COR-L47 (cell line): Measurements from ENCODE around the gene SLC25A12.
A peak's percentile ranks its signal among the peaks of the same experiment; 100 is the strongest.
"Not testable (repeated sequence)": the region's sequence is repeated elsewhere in the genome, so short reads cannot be mapped to it uniquely, and the experiment has no call there.

ENCODE experiments used
- DNase-seq: peaks from one replicate; lab custom pipeline; 2025; lab: John Stamatoyannopoulos, UW

Gene SLC25A12

DNA sequence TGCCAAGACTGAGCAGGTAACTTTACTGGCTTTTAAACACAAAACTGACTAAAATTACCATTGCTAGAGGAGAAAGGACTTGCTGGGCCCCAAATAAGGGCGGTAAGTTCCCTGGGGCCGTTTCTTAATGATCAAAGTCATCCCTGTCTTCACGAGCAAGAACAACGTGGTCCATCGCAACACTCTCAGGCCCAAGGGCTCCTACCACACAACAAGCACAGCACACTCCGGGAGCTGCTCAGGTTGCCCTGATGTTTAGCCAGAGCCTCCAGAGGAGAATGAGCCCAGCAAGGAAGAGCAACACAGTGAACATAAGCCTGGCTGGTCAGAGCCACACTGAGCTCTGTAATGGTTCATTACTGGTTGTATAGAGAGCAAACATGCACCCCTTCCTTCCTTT lies 104.1 kb downstream of the SLC25A12 start:
- no peak for DNase-seq

DNA sequence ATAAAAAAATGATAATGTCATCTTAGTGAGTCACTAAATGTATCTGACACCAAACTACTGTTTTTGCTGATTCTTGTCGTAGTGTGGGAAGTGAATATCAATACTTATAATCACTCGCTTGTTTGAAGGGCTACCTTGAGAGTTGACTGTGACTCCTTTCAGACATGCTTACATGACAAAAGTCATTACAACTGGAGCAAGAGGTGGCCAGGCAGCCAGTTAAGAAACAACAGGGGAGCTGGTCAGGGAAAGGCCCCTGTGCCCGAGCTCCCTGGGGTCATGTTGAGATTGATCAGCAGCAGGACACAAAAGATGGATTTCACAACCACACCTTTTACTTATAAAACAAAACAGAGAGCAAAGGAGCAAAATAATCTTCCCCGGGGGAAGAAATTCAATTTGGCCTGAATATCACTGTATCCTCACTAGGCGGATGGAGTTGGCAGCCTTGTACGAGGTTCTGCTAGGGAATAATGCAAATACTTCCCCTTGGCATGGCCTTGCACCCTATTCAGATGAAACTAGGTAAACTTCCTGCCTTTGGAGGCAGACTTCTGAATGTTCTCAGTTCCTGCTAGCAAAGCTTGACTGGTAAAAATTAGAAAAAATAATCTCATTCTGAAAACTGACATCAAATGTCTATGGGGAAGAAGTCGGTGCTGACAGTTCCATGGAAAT lies 105.6 kb downstream of the SLC25A12 start:
- no peak for DNase-seq

DNA sequence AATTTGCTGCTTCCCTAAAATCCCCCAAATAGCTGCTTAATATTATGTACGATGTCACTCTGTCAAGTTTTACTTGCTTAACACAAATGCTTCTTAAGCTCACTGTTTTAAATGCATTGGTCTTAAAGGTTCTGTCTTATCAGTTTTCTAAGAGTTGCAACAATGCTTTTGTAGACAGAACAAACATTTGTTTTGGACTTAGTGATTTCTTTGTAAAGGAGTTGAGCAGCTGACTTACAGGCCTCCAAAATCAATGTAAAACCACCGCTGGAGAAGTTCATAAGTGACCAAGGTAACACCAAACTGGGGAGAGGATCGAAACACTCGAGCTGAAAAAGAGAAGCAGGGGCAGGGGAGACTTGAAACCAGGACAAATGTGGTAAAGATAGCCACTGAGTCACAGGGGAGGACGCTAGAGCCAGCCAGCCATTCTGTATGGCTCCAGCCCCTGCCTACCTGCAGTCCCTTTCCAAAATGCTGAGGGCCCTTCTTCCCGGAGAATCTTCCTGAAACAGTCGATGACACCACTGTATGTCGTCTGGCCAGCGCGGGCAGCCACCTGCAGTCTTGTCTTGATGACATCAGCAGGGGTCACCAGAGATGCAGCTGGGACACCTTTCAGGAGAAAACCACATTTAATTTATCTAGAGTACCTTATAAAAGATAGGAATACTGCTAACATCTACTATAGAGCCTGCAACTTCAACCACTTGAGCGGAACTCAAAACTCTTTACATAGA lies 106.5 kb downstream of the SLC25A12 start:
- DNase-seq, result no peak

DNA sequence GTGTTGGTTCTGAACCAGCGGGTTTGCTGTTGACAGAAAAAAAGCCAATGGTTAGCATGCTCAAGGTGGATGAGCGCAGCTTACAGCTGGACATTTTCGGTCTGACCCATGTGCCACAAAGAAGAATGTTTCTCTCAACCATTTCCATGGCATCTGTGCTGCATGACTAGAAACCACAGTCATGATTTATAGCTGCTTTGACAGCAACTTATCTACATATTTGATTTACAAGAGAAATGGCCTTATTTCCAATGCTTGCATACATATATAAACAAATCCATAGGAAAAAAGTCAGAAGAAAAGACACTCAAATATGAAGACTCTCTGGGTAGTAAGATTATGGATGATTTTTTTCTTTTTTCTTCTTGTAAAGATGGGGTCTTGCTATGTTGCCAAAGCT lies 108.6 kb downstream of the SLC25A12 start:
- DNase-seq, result no peak

DNA sequence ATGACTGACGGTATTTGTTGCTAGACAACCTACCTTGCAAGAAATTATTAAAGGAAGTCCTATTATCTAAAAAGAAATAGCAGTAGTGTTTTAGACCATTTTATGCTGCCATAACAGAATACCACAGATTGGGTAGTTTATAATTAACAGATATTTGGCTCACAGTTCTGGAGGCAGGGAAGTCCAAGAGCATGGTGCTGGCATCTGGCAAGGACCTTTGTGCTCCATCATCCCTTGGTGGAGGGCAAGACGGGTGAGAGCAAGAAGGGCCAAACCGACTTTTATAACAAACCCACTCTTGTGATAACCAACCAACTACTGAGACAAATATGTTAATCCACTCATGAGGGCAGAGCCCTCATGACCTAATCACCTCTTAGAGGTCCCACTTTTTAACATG lies 115.5 kb downstream of the SLC25A12 start:
- DNase-seq, result no peak

DNA sequence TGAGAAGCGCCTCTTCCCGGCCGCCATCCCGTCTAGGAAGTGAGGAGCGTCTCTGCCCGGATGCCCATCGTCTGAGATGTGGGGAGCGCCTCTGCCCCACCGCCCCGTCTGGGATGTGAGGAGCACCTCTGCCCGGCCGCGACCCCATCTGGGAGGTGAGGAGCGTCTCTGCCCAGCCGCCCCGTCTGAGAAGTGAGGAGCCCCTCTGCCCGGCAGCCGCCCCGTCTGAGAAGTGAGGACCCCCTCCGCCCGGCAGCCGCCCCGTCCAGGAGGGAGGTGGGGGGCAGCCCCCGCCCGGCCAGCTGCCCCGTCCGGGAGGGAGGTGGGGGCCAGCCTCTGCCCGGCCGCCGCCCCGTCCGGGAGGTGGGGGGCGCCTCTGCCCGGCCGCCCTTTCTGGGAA lies 119.5 kb downstream of the SLC25A12 start:
- not testable (repeated sequence) for DNase-seq

DNA sequence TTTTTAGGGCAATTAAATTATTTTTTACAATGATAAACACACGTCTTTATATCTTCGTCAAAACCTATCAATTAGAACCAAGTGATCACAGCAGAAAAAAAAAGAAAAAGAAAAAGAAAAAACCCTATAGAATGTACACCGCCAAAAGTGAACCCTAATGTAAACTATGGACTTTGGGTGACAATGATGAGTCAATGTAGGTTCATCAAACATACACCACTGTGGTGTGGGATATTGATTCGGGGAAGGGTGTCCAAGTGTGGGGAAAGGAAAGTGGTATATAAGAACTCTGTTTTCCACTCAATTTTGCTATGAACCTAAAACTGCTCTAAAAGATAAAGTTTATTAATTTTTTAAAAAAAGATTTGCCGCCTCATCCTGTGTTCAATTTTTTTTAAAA lies 121.7 kb downstream of the SLC25A12 start:
- DNase-seq, result no peak

DNA sequence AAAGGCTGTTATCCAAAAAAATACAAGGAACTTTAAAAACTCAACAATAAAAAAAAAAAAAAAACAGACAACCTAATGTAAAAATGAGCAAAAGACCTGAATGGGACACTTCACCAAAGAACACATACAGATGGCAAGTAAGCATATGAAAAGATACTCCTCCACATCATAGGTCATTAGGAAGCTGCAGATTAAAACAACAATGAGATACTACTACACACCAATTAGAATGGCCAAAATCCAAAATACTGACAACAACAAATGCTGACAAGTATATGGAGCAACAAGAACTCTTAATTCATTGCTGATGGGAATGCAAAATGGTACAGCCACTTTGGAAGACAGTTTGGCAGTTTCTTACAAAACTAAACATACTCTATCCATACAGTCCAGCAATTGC lies 122.6 kb downstream of the SLC25A12 start:
- no peak for DNase-seq

DNA sequence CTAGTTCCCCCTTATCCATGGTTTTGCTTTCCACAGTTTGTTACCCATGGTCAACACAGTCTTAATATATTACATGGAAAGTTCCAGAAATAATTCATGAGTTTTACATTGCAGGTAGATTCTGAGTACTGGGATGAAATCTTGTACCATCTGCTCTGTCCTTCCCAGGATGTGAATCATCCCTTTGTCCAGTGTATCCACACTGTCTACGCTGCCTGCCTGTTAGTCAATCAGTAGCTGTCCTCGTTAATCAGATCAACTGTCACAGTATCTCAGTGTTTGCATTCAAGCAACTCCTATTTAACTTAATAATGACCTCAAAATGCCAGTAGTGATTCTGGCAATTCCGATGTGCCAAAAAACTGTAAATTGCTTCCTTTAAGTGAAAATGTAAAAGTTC lies 130.4 kb downstream of the SLC25A12 start:
- DNase-seq, result no peak

DNA sequence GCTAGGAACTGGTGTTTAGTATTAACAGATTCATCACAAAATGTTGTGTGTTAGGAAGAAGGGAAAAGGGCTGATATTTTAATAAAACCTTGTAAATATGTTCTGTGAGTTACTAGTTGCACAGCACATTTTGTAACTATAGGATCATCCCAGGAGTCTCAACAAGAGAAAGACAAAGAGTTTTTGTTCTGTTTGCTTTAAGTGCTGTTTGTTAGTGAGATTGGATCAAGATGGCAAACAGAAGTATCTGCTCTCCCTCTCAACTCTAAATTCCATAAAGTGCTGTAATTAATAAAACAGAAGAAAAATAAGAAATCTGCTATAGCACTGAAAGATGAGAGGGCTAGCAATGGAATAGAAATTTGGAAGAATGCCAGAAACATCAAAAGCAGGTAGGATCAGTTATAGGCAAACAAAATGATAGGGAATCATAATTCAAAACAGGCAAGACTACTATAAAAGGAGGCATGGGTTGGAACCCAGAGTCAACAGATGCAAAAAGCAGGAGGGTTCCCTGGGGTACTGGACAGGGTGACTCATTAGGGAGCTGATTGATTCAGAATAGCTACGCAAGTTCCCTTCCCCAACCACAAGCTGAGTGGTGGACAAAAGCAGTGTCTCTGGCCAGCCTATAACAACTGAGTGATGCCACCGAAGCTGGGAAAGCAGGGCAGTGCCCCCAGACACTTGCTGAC lies 131.0 kb downstream of the SLC25A12 start:
- DNase-seq, result peak; percentile 15

DNA sequence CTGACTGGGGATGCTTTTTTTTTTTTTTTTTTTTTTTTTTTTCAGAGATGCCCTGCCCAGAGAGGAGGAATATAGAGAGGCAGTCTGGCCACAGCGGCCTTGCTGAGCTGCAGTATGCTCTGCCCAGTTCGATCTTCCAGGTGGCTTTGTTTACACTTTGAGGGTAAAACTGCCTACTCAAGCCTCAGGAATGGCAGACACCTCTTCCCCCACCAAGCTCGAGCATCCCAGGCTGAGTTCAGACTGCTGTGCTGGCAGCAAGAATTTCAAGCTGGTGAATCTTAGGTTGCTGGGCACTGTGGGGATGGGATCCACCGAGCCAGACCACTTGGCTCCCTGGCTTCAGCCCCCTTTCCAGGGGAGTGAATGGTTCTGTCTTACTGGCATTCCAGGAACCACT lies 132.9 kb downstream of the SLC25A12 start:
- DNase-seq, result not testable (repeated sequence)

DNA sequence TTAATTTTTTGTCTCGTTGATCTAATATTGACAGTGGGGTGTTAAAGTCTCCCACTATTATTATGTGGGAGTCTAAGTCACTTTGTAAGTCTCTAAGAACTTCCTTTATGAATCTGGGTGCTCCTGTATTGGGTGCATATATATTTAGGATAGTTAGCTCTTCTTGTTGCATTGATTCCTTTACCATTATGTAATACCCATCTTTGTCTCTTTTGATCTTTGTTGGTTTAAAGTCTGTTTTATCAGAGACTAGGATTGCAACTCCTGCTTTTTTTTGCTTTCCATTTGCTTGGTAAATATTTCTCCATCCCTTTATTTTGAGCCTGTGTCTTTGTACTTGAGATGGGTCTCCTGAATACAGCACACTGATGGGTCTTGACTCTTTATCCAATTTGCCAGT lies 135.3 kb downstream of the SLC25A12 start:
- not testable (repeated sequence) for DNase-seq

DNA sequence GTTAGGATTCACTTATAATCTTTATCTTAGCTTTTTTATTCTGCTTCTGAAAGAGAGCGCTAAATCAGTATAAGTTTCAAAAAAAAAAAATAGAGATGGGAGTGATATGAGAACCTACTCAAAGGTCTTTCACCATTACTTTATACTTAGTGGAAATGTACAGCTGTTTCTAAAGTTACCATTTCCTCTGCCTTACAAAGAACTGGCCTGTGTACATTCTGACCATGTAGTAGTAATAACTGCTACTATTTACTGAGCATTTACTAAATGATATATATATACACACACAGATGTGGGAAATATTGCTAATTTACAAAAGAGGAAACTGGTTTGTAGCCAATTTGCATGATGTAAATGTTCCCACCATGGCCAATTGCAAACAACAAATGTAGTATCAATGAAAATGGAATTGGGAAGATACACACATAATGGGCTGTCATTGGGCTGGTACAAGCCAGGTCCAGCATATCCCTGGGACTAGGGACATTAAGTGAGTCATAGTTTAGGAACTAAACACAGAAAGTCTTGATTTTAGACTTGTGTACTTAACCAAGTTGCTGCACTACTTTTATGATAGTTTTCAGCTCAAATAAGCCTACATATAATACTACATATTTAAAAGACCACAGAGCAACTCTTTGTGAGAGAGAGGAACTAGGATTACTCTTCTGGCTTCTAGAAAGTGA lies 139.6 kb downstream of the SLC25A12 start:
- no peak for DNase-seq

DNA sequence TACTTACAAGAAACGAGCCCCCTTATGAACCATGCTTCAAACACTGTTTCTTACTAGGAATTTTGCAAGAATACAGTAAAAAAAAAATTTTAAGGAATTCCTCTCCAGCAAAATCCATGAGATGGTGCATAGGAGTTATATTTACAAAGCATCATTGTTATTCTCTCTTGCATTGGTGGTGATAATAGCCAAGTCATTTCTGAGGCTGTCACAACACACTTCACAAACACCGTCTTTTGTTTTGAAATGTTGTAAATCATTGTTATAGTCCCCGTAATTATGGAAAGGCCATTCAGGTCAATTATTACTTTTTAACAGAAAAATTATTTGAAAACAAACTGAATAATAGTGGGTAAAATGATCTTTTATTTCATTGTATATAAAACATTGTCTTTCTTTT lies 146.7 kb downstream of the SLC25A12 start:
- DNase-seq, result peak; percentile 71

DNA sequence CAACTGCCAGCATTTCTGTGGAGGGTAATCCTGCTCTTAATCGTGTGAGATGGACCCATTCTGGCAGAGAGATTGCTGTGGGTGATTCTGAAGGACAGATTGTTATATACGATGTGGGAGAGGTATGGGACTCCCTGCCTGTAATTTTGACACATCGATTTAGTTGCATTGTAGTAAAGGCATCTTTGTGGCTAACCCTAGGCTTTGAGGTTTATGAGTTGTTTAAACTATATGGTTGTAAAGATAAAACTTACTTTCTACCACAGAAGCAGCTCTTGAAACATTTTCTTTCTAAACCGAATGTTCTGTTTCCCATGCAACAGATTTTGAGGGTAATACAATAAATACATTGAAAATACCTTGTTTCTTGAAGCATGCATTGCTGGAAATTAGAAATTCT lies 148.2 kb downstream of the SLC25A12 start:
- DNase-seq, result no peak

DNA sequence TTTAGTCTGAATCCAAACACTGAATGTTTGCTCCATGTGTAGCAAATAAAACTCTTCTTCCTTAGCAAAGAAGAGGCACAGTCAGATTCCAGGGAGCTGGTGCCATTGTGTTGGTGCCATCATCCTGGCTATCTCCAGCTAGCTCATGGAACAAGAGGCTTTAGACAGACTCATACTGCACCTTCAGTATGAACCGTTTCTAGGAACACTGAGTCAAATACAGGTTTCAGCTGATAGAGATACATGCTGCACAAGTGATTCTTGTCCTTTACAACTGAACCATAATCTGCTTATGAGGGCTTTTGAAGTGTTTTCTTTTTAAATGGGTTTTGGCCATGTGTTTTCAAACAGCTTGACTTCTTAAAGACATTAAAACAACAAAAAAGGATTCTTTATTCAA lies 148.9 kb downstream of the SLC25A12 start:
- no peak for DNase-seq

DNA sequence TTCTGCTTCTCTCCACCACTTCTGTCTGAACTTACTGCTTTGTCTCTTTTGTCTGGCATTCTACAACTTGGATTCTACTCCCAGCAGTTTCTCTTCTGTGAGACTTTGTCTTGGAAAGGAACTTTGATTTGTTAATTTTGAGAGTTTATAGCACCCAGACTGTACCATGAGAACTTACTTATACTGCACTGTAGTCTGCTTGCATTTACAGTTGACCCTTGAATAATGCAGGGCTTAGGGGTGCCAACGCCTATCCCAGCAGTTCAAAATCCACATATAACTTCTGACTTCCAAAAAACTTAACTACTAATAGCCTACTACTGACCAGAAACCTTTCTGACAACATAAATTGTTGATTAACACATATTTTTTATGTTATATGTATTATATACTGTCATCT lies 151.3 kb downstream of the SLC25A12 start:
- no peak for DNase-seq

DNA sequence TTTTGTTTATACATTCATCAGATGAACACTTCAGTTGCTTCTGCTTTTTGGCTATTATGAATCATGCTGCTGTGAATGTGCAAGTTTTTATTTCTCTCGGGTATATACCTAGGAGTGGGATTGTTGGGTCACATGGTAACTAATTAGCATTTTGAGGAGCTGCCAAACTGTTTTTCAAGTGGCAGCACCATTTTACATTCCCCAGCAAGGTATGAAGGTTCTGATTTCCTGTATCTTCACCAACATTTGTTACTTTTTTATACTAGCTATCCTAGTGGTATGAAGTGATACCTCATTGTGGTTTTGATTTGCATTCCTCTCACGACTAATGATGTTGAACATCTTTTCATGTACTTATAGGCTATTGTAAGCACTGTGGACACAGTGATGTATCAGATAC lies 152.9 kb downstream of the SLC25A12 start:
- DNase-seq, result no peak

DNA sequence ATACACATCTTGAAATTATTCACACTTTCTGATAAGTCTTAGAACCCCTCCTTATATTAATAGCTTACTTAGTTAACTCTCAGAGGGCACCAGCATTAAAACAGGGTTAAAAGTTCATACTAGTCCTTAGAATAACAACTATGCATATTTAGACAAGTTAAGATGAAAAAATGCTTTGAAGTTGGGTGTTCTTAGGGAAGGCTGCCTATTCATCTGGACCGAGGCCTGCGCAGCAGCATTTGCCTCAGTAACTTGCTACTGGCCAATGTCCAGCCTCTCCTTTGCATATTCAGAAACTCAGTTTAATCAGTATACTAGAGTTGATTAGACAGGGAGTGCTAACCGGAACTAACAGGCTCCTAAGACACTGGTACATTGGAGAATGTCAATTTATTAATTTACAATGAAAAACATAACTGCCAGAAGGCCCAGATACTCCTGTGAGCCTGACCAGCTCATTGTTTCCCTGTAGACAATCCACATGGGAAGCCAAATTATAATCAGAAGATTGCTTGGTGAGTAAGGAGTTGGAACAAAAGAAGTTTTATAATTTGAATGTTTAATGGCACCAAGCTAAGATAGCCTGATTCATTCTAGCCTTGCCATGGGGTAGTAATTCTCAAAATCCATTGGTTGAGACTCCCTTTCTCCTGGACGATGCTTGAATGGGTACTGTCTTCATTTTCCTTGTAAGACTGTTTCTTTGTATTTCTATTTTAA lies 157.9 kb downstream of the SLC25A12 start:
- no peak for DNase-seq
